Small intestine (tissue), 7 donors: ENCODE measurements around the gene PKP1. TPM values are rescaled to one million over a fixed set of nuclear protein-coding genes. Genes with fewer than 3 reads are reported as not detected.

Source experiments
- DNase-seq, 2 donors: peaks; one replicate each; pipeline versions ENCODE4 v3.0.0 to v3.0.0-alpha.2; 2013
- FAIRE-seq: peaks from 2 replicates; lab custom pipeline; 2012; peaks lifted over from hg19 to GRCh38; lab: Jason Lieb, UNC
- H3K27ac ChIP-seq, 3 donors: one replicate each; pipeline ENCODE4 v1.5.1; 2013; ENCODE audit warnings: low read length in 2 of 3, mild to moderate bottlenecking in 2 of 3, control low read depth in 1 of 3, inconsistent platforms in 1 of 3, low read depth in 1 of 3, moderate library complexity in 1 of 3
- H3K27me3 ChIP-seq, 3 donors: one replicate each; pipeline ENCODE4 v1.6.1; 2013; ENCODE audit warnings: low read length in 3 of 3, inconsistent platforms in 1 of 3; ENCODE audit not compliant: control insufficient read depth in 3 of 3, insufficient read depth in 3 of 3
- H3K36me3 ChIP-seq, 3 donors: one replicate each; pipeline ENCODE4 v1.6.1; 2013; ENCODE audit warnings: low read length in 3 of 3, inconsistent platforms in 1 of 3, low read depth in 1 of 3, mild to moderate bottlenecking in 1 of 3, moderate library complexity in 1 of 3; ENCODE audit not compliant: control insufficient read depth in 3 of 3, insufficient read depth in 2 of 3
- H3K4me1 ChIP-seq, 3 donors: one replicate each; pipeline ENCODE4 v1.6.1; 2013; ENCODE audit warnings: low read length in 2 of 3, inconsistent platforms in 1 of 3, low read depth in 1 of 3, mild to moderate bottlenecking in 1 of 3, moderate library complexity in 1 of 3; ENCODE audit not compliant: control insufficient read depth in 3 of 3, insufficient read depth in 2 of 3
- H3K4me3 ChIP-seq, 3 donors: one replicate each; pipeline ENCODE4 v1.5.1; 2013; ENCODE audit warnings: low read length in 3 of 3, control low read depth in 1 of 3, inconsistent platforms in 1 of 3, low read depth in 1 of 3, mild to moderate bottlenecking in 1 of 3, moderate library complexity in 1 of 3
- H3K9me3 ChIP-seq, 2 donors: one replicate each; pipeline ENCODE4 v1.6.1; 2013; ENCODE audit warnings: low read depth in 1 of 2, low read length in 1 of 2; ENCODE audit not compliant: control insufficient read depth in 2 of 2, insufficient read depth in 1 of 2
- WGBS, 3 donors: extraction: QIAGEN DNeasy Blood & Tissue Kit; methylation state at CpG; one replicate each; pipeline ENCODE4 v1.1.7; 2013; 5-methylcytosine and 5-hydroxymethylcytosine counted together
- polyA plus RNA-seq, 4 donors: library from polyadenylated mRNA; stranded (reverse) in 3 of 4; unstranded in 1 of 4; fragments of 200-250 nt in 3 of 4; fragments of 120-200 nt in 1 of 4; gene quantifications; one replicate each; pipeline versions ENCODE4 v1.2.1 to v1.2.3, GENCODE V29; 2013
- donor health status: healthy with polysubstance abuse.
- donor health status: control.
- donor health status: control.
- donor health status: Bipolar disorder and iron deficiency.
- donor health status: healthy.

Gene PKP1
- polyA plus RNA-seq, 4 donors, result 0.24 to 0.69 (median 0.36) TPM

- FAIRE-seq (no peak), DNase-seq (peak; percentile 50 to 62)
- Histone ChIP-seq H3K36me3 (no peaks in the 10 kb centered on the region), H3K9me3 (no peaks in the 10 kb centered on the region), H3K27ac (no peak overlapping the region), H3K4me1 (no peaks in the 10 kb centered on the region), H3K4me3 (no peak overlapping the region), H3K27me3 (peaks cover 0 to 3% (median 0%) of the 10 kb centered on the region in 3 donors)
- 17 to 19% (median 17%) methylated on average over 6 of the region's 6 CpGs for WGBS, 3 donors
These were observed 64.9 kb downstream of the PKP1 start for GRCh38 chr1:201348211-201348566.

GRCh38 chr1:201349092-201349491 lies 65.8 kb downstream of the PKP1 start:
- DNase-seq, result no peak
- 82 to 88% (median 82%) methylated on average over 4 of the region's 4 CpGs for WGBS, 3 donors
- Histone ChIP-seq H3K27me3 (peaks cover 0 to 3% (median 0%) of the 10 kb centered on the region in 3 donors), H3K4me1 (no peaks in the 10 kb centered on the region), H3K4me3 (no peak overlapping the region), H3K36me3 (no peaks in the 10 kb centered on the region), H3K9me3 (no peaks in the 10 kb centered on the region), H3K27ac (no peak overlapping the region)
- FAIRE-seq, result no peak

GRCh38 chr1:201350361-201350725 lies 67.0 kb downstream of the PKP1 start:
- peaks cover 0 to 6% (median 0%) of the 10 kb centered on the region in 3 donors for H3K27me3 ChIP-seq
- H3K4me3 ChIP-seq, result no peak overlapping the region
- WGBS, 3 donors, result 49 to 71% (median 53%) methylated on average over 2 of the region's 2 CpGs
- H3K9me3 ChIP-seq, result no peaks in the 10 kb centered on the region
- H3K36me3 ChIP-seq, result no peaks in the 10 kb centered on the region
- H3K27ac ChIP-seq, result no peak overlapping the region
- FAIRE-seq (no peak), DNase-seq (no peak)
- no peaks in the 10 kb centered on the region for H3K4me1 ChIP-seq

GRCh38 chr1:201350884-201351283 lies 67.6 kb downstream of the PKP1 start:
- Histone ChIP-seq H3K36me3 (no peaks in the 10 kb centered on the region), H3K9me3 (no peaks in the 10 kb centered on the region), H3K27me3 (peaks cover 0 to 6% (median 0%) of the 10 kb centered on the region in 3 donors), H3K27ac (no peak overlapping the region), H3K4me1 (no peaks in the 10 kb centered on the region), H3K4me3 (no peak overlapping the region)
- FAIRE-seq (no peak), DNase-seq (no peak)
- 74 to 83% (median 82%) methylated on average over 6 to 7 of the region's 7 CpGs for WGBS, 3 donors

- Histone ChIP-seq H3K27ac (no peak overlapping the region), H3K27me3 (peaks cover 0 to 10% (median 0%) of the 10 kb centered on the region in 3 donors), H3K36me3 (no peaks in the 10 kb centered on the region), H3K9me3 (no peaks in the 10 kb centered on the region), H3K4me3 (no peak overlapping the region), H3K4me1 (no peaks in the 10 kb centered on the region)
- FAIRE-seq (no peak), DNase-seq (no peak)
These were observed 68.3 kb downstream of the PKP1 start for GRCh38 chr1:201351617-201352016.

- Histone ChIP-seq H3K27ac (no peak overlapping the region), H3K27me3 (peaks cover 0 to 7% (median 0%) of the 10 kb centered on the region in 3 donors), H3K4me1 (no peaks in the 10 kb centered on the region), H3K9me3 (no peaks in the 10 kb centered on the region), H3K4me3 (no peak overlapping the region), H3K36me3 (no peaks in the 10 kb centered on the region)
- WGBS, 3 donors, result 62 to 77% (median 75%) methylated on average over 13 of the region's 13 CpGs
- FAIRE-seq (no peak), DNase-seq (no peak)
These were observed 70.1 kb downstream of the PKP1 start for GRCh38 chr1:201353186-201353940.

- Histone ChIP-seq H3K27me3 (peaks cover 0 to 7% (median 0%) of the 10 kb centered on the region in 3 donors), H3K4me3 (no peak overlapping the region), H3K9me3 (no peaks in the 10 kb centered on the region), H3K36me3 (no peaks in the 10 kb centered on the region), H3K4me1 (no peaks in the 10 kb centered on the region), H3K27ac (no peak overlapping the region)
- DNase-seq (no peak), FAIRE-seq (no peak)
- WGBS, 3 donors, result 84 to 91% (median 90%) methylated on average over 9 of the region's 9 CpGs
These were observed 71.0 kb downstream of the PKP1 start for GRCh38 chr1:201354151-201354900.

GRCh38 chr1:201354901-201355295 lies 71.6 kb downstream of the PKP1 start:
- H3K4me1 ChIP-seq, result no peaks in the 10 kb centered on the region
- H3K27ac ChIP-seq, result no peak overlapping the region
- no peak overlapping the region for H3K4me3 ChIP-seq
- FAIRE-seq (no peak), DNase-seq (no peak)
- no peaks in the 10 kb centered on the region for H3K9me3 ChIP-seq
- no peaks in the 10 kb centered on the region for H3K36me3 ChIP-seq
- H3K27me3 ChIP-seq, result peaks cover 0 to 7% (median 0%) of the 10 kb centered on the region in 3 donors
- 48 to 55% (median 49%) methylated on average over 4 of the region's 4 CpGs for WGBS, 3 donors
